B cell (primary cell): ENCODE results near the gene GDA. TPM values are rescaled to one million over a fixed set of nuclear protein-coding genes. Genes with fewer than 3 reads are reported as not detected.

Experiments used
- ATAC-seq: fragments of 200-7000 bp; cut with Tn5 transposase; one replicate; pipeline ENCODE4 v1.10.0; 2021; ENCODE audit warnings: low read depth, mild to moderate bottlenecking, moderate number of reproducible peaks, moderate library complexity
- CTCF ChIA-PET: fragments of 350-600 bp; sonication (Branson Sonifier 250); formaldehyde crosslinking; loops from one replicate; lab custom pipeline; 2021; ENCODE audit warnings: antibody characterized with exemption, inconsistent platforms; lab: Charles Lee
- POLR2A ChIA-PET: fragments of 350-600 bp; sonication (Branson Sonifier 250); formaldehyde crosslinking; loops from one replicate; lab custom pipeline; 2021; ENCODE audit warnings: antibody characterized with exemption; lab: Charles Lee
- DNase-seq: peaks from one replicate; pipeline ENCODE4 v3.0.0; 2013
- H2AFZ ChIP-seq: 2 replicates; pipeline ENCODE4 v1.6.1; 2012; ENCODE audit warnings: mild to moderate bottlenecking, low read depth, low read length; ENCODE audit not compliant: insufficient read depth, poor library complexity, severe bottlenecking
- H3K27ac ChIP-seq, 2 donors: 1 replicate in 1 of 2; 2 replicates in 1 of 2; pipeline ENCODE4 v1.5.1; 2012 to 2013; ENCODE audit warnings: low read length in 2 of 2, mild to moderate bottlenecking in 2 of 2, moderate library complexity in 1 of 2
- H3K27me3 ChIP-seq, 4 experiments: fragments of 200-600 bp in 1 of 4; sonication (generic) in 1 of 4; replicated peaks in 1 of 4; 1 replicate in 2 of 4; 2 replicates in 2 of 4; pipeline versions ENCODE4 v1.6.1 to v1.7.0; 2013 to 2016; ENCODE audit warnings: low read length in 3 of 4, mild to moderate bottlenecking in 2 of 4, mixed read lengths in 1 of 4, moderate library complexity in 1 of 4; ENCODE audit not compliant: insufficient read depth in 4 of 4, control insufficient read depth in 3 of 4; ENCODE audit errors: control extremely low read depth in 1 of 4
- H3K36me3 ChIP-seq, 2 experiments: replicated peaks in 1 of 2; 1 replicate in 1 of 2; 2 replicates in 1 of 2; pipeline versions ENCODE4 v1.6.1 to v1.7.1; 2013; ENCODE audit warnings: low read length in 1 of 2; ENCODE audit not compliant: insufficient read depth in 2 of 2, control insufficient read depth in 1 of 2; ENCODE audit errors: control extremely low read depth in 1 of 2, extremely low read depth in 1 of 2
- H3K4me1 ChIP-seq, 2 donors: fragments of 200-600 bp in 1 of 2; sonication (generic) in 1 of 2; 1 replicate in 1 of 2; 2 replicates in 1 of 2; pipeline versions ENCODE4 v1.5.1 to v1.6.1; 2013 to 2017; ENCODE audit warnings: low read length in 2 of 2; ENCODE audit not compliant: control insufficient read depth in 2 of 2, insufficient read depth in 2 of 2
- H3K4me2 ChIP-seq: replicated peaks from 2 replicates; pipeline ENCODE3; 2012; ENCODE audit warnings: mild to moderate bottlenecking, low read depth, low read length; ENCODE audit not compliant: poor library complexity, severe bottlenecking
- H3K4me3 ChIP-seq, 5 experiments: fragments of 200-600 bp in 1 of 5; sonication (generic) in 1 of 5; 1 replicate in 3 of 5; 2 replicates in 2 of 5; pipeline versions ENCODE4 v1.5.1 to v1.7.0; 2011 to 2016; ENCODE audit warnings: low read length in 4 of 5, mild to moderate bottlenecking in 4 of 5, low read depth in 2 of 5, control low read depth in 1 of 5, moderate library complexity in 1 of 5; ENCODE audit not compliant: insufficient read depth in 1 of 5; ENCODE audit errors: control extremely low read depth in 1 of 5, extremely low read depth in 1 of 5
- H3K79me2 ChIP-seq: fragments of 200-600 bp; sonication (generic); one replicate; pipeline ENCODE4 v1.6.0; 2016; ENCODE audit warnings: low read length; ENCODE audit not compliant: control insufficient read depth, insufficient read depth
- H3K9ac ChIP-seq: fragments of 200-600 bp; sonication (generic); 2 replicates; pipeline ENCODE4 v1.6.1; 2017; ENCODE audit warnings: mild to moderate bottlenecking, low read length, moderate library complexity
- H3K9me3 ChIP-seq, 3 donors: one replicate each; pipeline versions ENCODE4 v1.6.1 to v1.7.1; 2013; ENCODE audit warnings: low read length in 2 of 3; ENCODE audit not compliant: control insufficient read depth in 2 of 3, insufficient read depth in 1 of 3; ENCODE audit errors: control extremely low read depth in 1 of 3
- H4K20me1 ChIP-seq: 2 replicates; pipeline ENCODE4 v1.6.0; 2012; ENCODE audit warnings: mild to moderate bottlenecking, low read length; ENCODE audit not compliant: insufficient read depth, control insufficient read depth, poor library complexity, severe bottlenecking
- H3K27ac Mint-ChIP-seq: one replicate; pipeline ENCODE4 v1.8.0; 2021; ENCODE audit warnings: mixed read lengths
- H3K27me3 Mint-ChIP-seq: one replicate; pipeline ENCODE4 v1.8.0; 2021; ENCODE audit warnings: mixed read lengths
- H3K4me1 Mint-ChIP-seq: one replicate; pipeline ENCODE4 v1.8.0; 2021; ENCODE audit warnings: mixed read lengths
- H3K4me3 Mint-ChIP-seq: one replicate; pipeline ENCODE4 v1.8.0; 2021; ENCODE audit warnings: mixed read lengths
- H3K9me3 Mint-ChIP-seq: one replicate; pipeline ENCODE4 v1.8.0; 2022; ENCODE audit warnings: mixed read lengths; ENCODE audit not compliant: insufficient read depth
- CTCF ChIP-seq: fragments of 200-600 bp; IDR thresholded peaks from one replicate; pipeline ENCODE4 v1.8.0; 2022; ENCODE audit warnings: antibody characterized with exemption, mild to moderate bottlenecking
- EZH2 ChIP-seq: IDR thresholded peaks from 2 replicates; pipeline ENCODE4 v1.6.1; 2012; ENCODE audit warnings: borderline replicate concordance, low read depth, mild to moderate bottlenecking, moderate library complexity, low read length; ENCODE audit not compliant: insufficient read depth, poor library complexity, severe bottlenecking
- WGBS: methylation state at CpG from one replicate; pipeline ENCODE4 v1.1.5; 2013; ENCODE audit warnings: missing lambda C conversion rate; ENCODE audit not compliant: insufficient coverage; 5-methylcytosine and 5-hydroxymethylcytosine counted together
- intact Hi-C: fragments of 100-400 bp; cut with micrococcal nuclease; formaldehyde crosslinking; loops from one replicate; pipeline ENCODE4 v1.10.0; 2022
- polyA plus RNA-seq: library from polyadenylated mRNA; depleted of rRNA; stranded (reverse); fragments of >200 nt; gene quantifications from 2 replicates; pipeline ENCODE4 v1.2.3, GENCODE V29; 2012
- total RNA-seq, 2 donors: library from RNA; stranded (reverse); fragments of 120-200 nt in 1 of 2; gene quantifications; 1 replicate in 1 of 2; 2 replicates in 1 of 2; pipeline versions ENCODE4 v1.2.3 to v1.2.4, GENCODE V29; 2013 to 2022

Gene GDA
- total and polyA plus RNA-seq, 2 donors (not counting 1 experiment from before 2014, with no cell fraction given): not detected

GRCh38 chr9:72210522-72210921 is 61.3 kb downstream of the GDA start:
- TF ChIP-seq CTCF (no peak), EZH2 (no peak)
- Histone ChIP-seq H3K27me3 (peaks cover 0 to 3% (median 0%) of the 10 kb centered on the region in 4 experiments), H3K4me2 (no peak overlapping the region), H3K9me3 (no peaks in the 10 kb centered on the region), H3K4me1 (no peaks in the 10 kb centered on the region), H4K20me1 (no peaks in the 10 kb centered on the region), H3K79me2 (no peaks in the 10 kb centered on the region), H3K36me3 (no peaks in the 10 kb centered on the region), H3K27ac (no peak overlapping the region), H3K4me3 (no peak overlapping the region), H2AFZ (no peak overlapping the region), H3K9ac (no peak overlapping the region)
- DNase-seq: no peak
- H3K4me3 Mint-ChIP-seq: no peak overlapping the region
- intact Hi-C loops: no loop called here
- peaks cover 9% of the 10 kb centered on the region for H3K27me3 Mint-ChIP-seq
- H3K4me1 Mint-ChIP-seq: no peaks in the 10 kb centered on the region
- ChIA-PET CTCF (no interaction called here), POLR2A (no interaction called here)
- no peak for ATAC-seq
- WGBS: 40% methylated on average over 1 of the region's 6 CpGs
- H3K9me3 Mint-ChIP-seq: no peaks in the 10 kb centered on the region
- no peak overlapping the region for H3K27ac Mint-ChIP-seq

- Histone ChIP-seq H3K27ac (no peak overlapping the region), H3K79me2 (no peaks in the 10 kb centered on the region), H2AFZ (no peak overlapping the region), H3K4me3 (no peak overlapping the region), H3K9me3 (no peaks in the 10 kb centered on the region), H3K36me3 (no peaks in the 10 kb centered on the region), H4K20me1 (no peaks in the 10 kb centered on the region), H3K4me2 (no peak overlapping the region), H3K4me1 (no peaks in the 10 kb centered on the region), H3K27me3 (peaks cover 0 to 3% (median 0%) of the 10 kb centered on the region in 4 experiments), H3K9ac (no peak overlapping the region)
- ATAC-seq (no peak), DNase-seq (no peak)
- Mint-ChIP-seq H3K4me1 (no peaks in the 10 kb centered on the region), H3K4me3 (no peak overlapping the region), H3K27ac (no peak overlapping the region), H3K27me3 (peaks cover 9% of the 10 kb centered on the region), H3K9me3 (no peaks in the 10 kb centered on the region)
- ChIA-PET CTCF (interaction anchor here (0.6 kb wide), 1 partner anchor 47 kb away, joined by 3 read pairs; no protein-coding TSS in a partner anchor), POLR2A (no interaction called here)
- intact Hi-C loops: no loop called here
- TF ChIP-seq CTCF: no peak
- no peak for TF ChIP-seq EZH2
- 61% methylated on average over 2 of the region's 3 CpGs for WGBS
Measured at GRCh38 chr9:72211047-72211446, 61.8 kb downstream of the GDA start.
